Fibroblast of pulmonary artery (primary cell): ENCODE data around the gene FUZ.

Experiments
- DNase-seq: peaks from one replicate; pipeline ENCODE4 v3.0.0-alpha.2; 2010; ENCODE audit warnings: low read depth
- H3K4me3 ChIP-seq: replicated peaks from 2 replicates; pipeline ENCODE4 v1.5.1; 2011; ENCODE audit warnings: low read depth, mild to moderate bottlenecking, control low read depth, low read length, moderate library complexity
- CTCF ChIP-seq: IDR thresholded peaks from 2 replicates; pipeline ENCODE4 v1.5.1; 2011; ENCODE audit warnings: mild to moderate bottlenecking, control low read depth, low read length, inconsistent platforms; ENCODE audit errors: missing control alignments

Gene FUZ

GRCh38 chr19:49772850-49773432 is 40.2 kb downstream of the FUZ start:
- H3K4me3 ChIP-seq: no peak overlapping the region
- no peak for DNase-seq
- no peak for TF ChIP-seq CTCF

- TF ChIP-seq CTCF: no peak
- no peak overlapping the region for H3K4me3 ChIP-seq
Measured at GRCh38 chr19:49771674-49772139, 41.4 kb downstream of the FUZ start.

DNA sequence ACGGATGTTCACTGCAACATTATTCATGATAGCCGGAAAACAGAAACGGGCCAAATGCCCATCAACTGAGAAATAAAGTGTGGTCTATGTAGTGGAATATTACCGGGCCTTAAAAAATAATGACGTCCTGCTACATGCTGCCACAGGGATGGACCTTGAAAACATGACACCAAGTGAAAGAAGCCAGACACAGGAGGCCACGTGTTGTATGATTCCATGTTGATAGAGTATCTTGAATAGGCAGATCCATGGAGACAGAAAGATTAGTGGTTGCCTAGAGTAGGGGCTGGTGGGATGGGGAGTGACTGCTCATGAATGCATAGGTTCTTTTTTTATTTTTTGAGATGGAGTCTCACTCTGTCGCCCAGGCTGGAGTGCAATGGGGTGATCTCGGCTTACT is 42.6 kb downstream of the FUZ start:
- TF ChIP-seq CTCF: no peak
- H3K4me3 ChIP-seq: no peak overlapping the region
- DNase-seq: no peak

More at GRCh38 chr19:49771674-49772139, 41.4 kb downstream of the FUZ start:
- no peak for DNase-seq

DNA sequence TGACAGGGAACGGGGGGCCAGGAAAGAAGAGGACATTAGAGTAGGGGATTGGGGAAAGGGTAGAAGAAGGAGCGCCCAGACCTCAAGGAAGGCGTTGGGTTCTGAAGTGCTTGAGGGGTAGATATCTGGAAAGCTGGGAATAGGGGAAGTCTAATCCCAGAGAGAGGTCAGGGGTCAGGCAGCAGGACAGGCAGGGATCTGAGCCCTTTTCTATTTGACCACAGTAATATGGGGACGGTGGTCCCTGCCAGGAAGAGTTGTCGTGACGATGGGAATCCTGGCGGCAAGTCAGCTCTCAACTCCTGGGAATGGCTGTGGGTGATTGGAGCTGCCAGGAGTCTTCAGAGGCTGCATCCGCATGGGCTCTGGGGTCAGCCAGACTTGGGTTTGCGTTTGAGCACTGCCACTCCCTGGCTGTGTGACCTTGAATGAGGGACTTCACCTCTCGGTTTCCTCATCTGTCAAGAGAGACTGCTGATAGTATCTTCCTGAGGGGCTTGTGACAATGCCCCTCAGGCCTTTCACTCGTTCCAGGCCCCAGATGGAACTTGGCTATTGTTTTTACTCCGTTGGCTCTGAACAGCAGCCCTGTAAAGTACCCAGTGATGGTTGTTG is 45.0 kb downstream of the FUZ start:
- DNase-seq: no peak
- H3K4me3 ChIP-seq: peak overlapping the region; percentile 94
- no peak for TF ChIP-seq CTCF

GRCh38 chr19:49767381-49767780 is 45.7 kb downstream of the FUZ start:
- DNase-seq: no peak
- TF ChIP-seq CTCF: no peak
- peak overlapping the region; percentile 94 for H3K4me3 ChIP-seq

GRCh38 chr19:49766930-49767299 is 46.2 kb downstream of the FUZ start, which contains the start of gene AP2A1:
AP2A1 (plus strand) TSS chr19:49767001; CDS start chr19:49767134, 133 bp downstream.
- peak within 1 kb of the TSS; percentile 94 for H3K4me3 ChIP-seq
- DNase-seq: no peak
- TF ChIP-seq CTCF: no peak
